Inflammatory macrophage treated with lipopolysaccharide for 4 hours (primary cell): ENCODE measurements around the gene HNRNPC.
"Not testable (repeated sequence)": the region's sequence is repeated elsewhere in the genome, so short reads cannot be mapped to it uniquely, and the experiment has no call there.

ENCODE experiments used
- DNase-seq: peaks from one replicate; pipeline ENCODE4 v3.0.0-alpha.2; 2020

Gene HNRNPC

GRCh38 chr14:21269252-21270046, at the start of gene HNRNPC:
Gene HNRNPC, minus strand, starts transcription at chr14:21269442. Its CDS starts 35,249 bp downstream, at chr14:21234193.
- DNase-seq: peak; percentile 100

- DNase-seq: peak; percentile 77
These were observed 48.2 kb upstream of the HNRNPC start for GRCh38 chr14:21317398-21317797.

- DNase-seq: no peak
These were observed 44.3 kb upstream of the HNRNPC start for GRCh38 chr14:21313512-21313911.

- DNase-seq: no peak
These were observed 42.4 kb upstream of the HNRNPC start for GRCh38 chr14:21311614-21312013.

GRCh38 chr14:21309956-21310355, 40.7 kb upstream of the HNRNPC start:
- DNase-seq: no peak

- no peak for DNase-seq
These were observed 40.0 kb upstream of the HNRNPC start for GRCh38 chr14:21309238-21309636.

- DNase-seq: peak; percentile 77
These were observed 39.4 kb upstream of the HNRNPC start for GRCh38 chr14:21308479-21309237.

GRCh38 chr14:21308132-21308478, 38.9 kb upstream of the HNRNPC start:
- DNase-seq: no peak

GRCh38 chr14:21307637-21308036, 38.4 kb upstream of the HNRNPC start:
- DNase-seq: no peak

GRCh38 chr14:21302836-21303140, 33.5 kb upstream of the HNRNPC start:
- not testable (repeated sequence) for DNase-seq

GRCh38 chr14:21302013-21302835, 33.0 kb upstream of the HNRNPC start:
- DNase-seq: no peak

GRCh38 chr14:21300892-21301291, 31.6 kb upstream of the HNRNPC start:
- DNase-seq: no peak

GRCh38 chr14:21299562-21300130, 30.4 kb upstream of the HNRNPC start:
- no peak for DNase-seq

- DNase-seq: peak; percentile 25
These were observed 29.1 kb upstream of the HNRNPC start for GRCh38 chr14:21298358-21298757.

GRCh38 chr14:21294026-21294425, 24.8 kb upstream of the HNRNPC start:
- DNase-seq: not testable (repeated sequence)

GRCh38 chr14:21287168-21287567, 17.9 kb upstream of the HNRNPC start:
- no peak for DNase-seq

GRCh38 chr14:21286516-21286915, 17.3 kb upstream of the HNRNPC start:
- not testable (repeated sequence) for DNase-seq

GRCh38 chr14:21281917-21282316, 12.7 kb upstream of the HNRNPC start:
- peak; percentile 60 for DNase-seq

- DNase-seq: no peak
These were observed 10.5 kb upstream of the HNRNPC start, which contains the start of gene RPGRIP1 for GRCh38 chr14:21279783-21280182. Gene RPGRIP1, plus strand, starts transcription at chr14:21280083. Its CDS starts 7,894 bp downstream, at chr14:21287977.

- peak; percentile 80 for DNase-seq
These were observed 9.4 kb upstream of the HNRNPC start for GRCh38 chr14:21278632-21279031.

- no peak for DNase-seq
These were observed 6.1 kb upstream of the HNRNPC start for GRCh38 chr14:21275261-21275858.

GRCh38 chr14:21272661-21273060, 3.4 kb upstream of the HNRNPC start:
- not testable (repeated sequence) for DNase-seq
